ENCODE results near the gene CBFA2T2. TPM values are rescaled to one million over a fixed set of nuclear protein-coding genes. Genes with fewer than 3 reads are reported as not detected.
"Not testable (repeated sequence)": the region's sequence is repeated elsewhere in the genome, so short reads cannot be mapped to it uniquely, and the experiment has no call there.

Gene CBFA2T2
- total and polyA plus RNA-seq, 8 donors, result 2.9 to 29.9 (median 12.0) TPM

DNA sequence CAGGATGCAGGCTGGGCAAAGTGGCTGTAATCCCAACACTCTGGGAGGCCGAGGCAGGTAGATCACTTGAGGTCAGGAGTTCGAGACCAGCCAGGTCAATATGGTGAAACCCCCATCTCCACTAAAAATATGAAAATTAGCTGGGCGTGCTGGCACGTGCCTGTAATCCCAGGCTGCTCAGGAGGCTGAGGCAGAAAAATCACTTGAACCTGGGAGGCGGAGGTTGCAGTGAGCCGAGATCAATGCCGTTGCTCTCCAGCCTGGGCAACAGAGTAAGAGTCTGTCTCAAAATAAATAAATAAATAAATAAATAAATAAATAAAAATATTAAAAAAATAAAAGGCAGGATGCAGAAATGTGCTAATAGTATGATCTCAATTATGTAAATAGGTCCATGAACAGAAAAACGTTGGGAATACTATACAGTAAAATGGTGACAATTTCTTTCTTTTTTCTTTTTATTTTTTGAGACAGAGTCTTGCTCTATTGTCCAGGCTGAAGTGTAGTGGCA is 8.4 kb upstream of the CBFA2T2 start:
- peaks cover 0 to 12% (median 11%) of the 10 kb centered on the region in 4 donors for H3K4me1 ChIP-seq
- DNase-seq, result no peak
- H3K27me3 ChIP-seq, result no peaks in the 10 kb centered on the region
- intact Hi-C loops (cut with DNase I; ENCODE audit: low total_unique reads), result no loop called here
- H3K36me3 ChIP-seq, result no peaks in the 10 kb centered on the region
- no peaks in the 10 kb centered on the region for H3K9me3 ChIP-seq
- no peak overlapping the region for H3K4me3 ChIP-seq
- TF ChIP-seq EP300 (IDR thresholded peaks at IDR 0.05), result no peak
- TF ChIP-seq POLR2AphosphoS5 (IDR thresholded peaks at IDR 0.05), result no peak
- TF ChIP-seq, protein P1, sequence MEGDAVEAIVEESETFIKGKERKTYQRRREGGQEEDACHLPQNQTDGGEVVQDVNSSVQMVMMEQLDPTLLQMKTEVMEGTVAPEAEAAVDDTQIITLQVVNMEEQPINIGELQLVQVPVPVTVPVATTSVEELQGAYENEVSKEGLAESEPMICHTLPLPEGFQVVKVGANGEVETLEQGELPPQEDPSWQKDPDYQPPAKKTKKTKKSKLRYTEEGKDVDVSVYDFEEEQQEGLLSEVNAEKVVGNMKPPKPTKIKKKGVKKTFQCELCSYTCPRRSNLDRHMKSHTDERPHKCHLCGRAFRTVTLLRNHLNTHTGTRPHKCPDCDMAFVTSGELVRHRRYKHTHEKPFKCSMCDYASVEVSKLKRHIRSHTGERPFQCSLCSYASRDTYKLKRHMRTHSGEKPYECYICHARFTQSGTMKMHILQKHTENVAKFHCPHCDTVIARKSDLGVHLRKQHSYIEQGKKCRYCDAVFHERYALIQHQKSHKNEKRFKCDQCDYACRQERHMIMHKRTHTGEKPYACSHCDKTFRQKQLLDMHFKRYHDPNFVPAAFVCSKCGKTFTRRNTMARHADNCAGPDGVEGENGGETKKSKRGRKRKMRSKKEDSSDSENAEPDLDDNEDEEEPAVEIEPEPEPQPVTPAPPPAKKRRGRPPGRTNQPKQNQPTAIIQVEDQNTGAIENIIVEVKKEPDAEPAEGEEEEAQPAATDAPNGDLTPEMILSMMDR (IDR thresholded peaks at IDR 0.05), result no peak
- TF ChIP-seq POLR2A (IDR thresholded peaks at IDR 0.05), result no peak
- 94 to 96% (median 95%) methylated on average over 8 of the region's 8 CpGs for WGBS, 5 donors
- no peak overlapping the region for H3K27ac ChIP-seq

DNA sequence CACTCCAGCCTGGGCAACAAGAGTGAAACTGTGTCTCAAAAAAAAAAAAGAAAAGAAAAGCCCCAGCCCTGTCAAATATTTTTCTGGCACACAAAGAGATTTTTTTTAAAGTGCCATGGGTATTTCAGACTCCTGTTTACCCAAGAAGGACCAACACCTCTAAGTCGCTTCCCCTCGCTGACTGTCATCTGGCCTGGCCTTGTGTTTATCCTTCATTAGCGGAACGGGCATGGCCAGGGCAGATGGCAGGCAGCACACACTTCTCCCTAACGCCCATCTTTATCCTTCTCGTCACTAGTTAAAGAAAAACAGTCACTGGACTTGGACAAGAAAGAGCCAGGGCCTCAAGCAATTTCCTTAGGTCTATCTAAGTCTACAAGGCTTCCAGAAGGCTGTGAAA is 7.3 kb upstream of the CBFA2T2 start:
- H3K4me1 ChIP-seq, result peaks cover 0 to 2% (median 1%) of the 10 kb centered on the region in 4 donors
- H3K36me3 ChIP-seq, result no peaks in the 10 kb centered on the region
- intact Hi-C loops (cut with DNase I; ENCODE audit: low total_unique reads), result no loop called here
- no peak for DNase-seq
- no peaks in the 10 kb centered on the region for H3K9me3 ChIP-seq
- H3K27ac ChIP-seq, result peak overlapping the region in 1 of 5 donors; percentile 46
- no peaks in the 10 kb centered on the region for H3K27me3 ChIP-seq
- WGBS, 5 donors, result 64 to 73% (median 70%) methylated on average over 6 of the region's 6 CpGs
- H3K4me3 ChIP-seq, result no peak overlapping the region
- TF ChIP-seq, protein P1 (IDR thresholded peaks at IDR 0.05), result no peak
- TF ChIP-seq POLR2AphosphoS5 (IDR thresholded peaks at IDR 0.05) (no peak), POLR2A (IDR thresholded peaks at IDR 0.05) (no peak), EP300 (IDR thresholded peaks at IDR 0.05) (no peak)

DNA sequence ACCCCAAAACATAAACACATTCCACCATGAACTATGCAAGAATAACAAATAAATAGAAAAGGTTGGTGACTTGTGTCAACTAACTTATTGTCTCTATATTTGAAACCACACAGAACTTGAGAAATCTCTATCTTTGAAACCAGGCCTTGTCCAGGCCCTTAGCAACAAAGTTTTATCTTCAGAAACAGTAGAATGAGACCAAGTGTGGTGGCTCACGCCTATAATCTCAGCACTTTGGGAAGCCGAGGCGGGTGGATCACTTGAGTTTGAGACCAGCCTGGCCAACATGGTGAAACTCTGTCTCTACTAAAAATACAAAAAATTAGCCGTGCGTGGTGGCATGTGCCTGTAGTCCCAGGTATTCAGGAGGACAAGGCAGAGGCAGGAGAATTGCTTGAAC is 6.7 kb upstream of the CBFA2T2 start:
- DNase-seq; H3K36me3 ChIP-seq; H3K4me3 ChIP-seq; H3K27me3 ChIP-seq; H3K9me3 ChIP-seq; H3K4me1 ChIP-seq; intact Hi-C loops (cut with DNase I; ENCODE audit: low total_unique reads): not testable (repeated sequence)
- 94 to 96% (median 95%) methylated on average over 5 of the region's 5 CpGs for WGBS, 5 donors
- H3K27ac ChIP-seq, result peak overlapping the region in 1 of 5 donors; percentile 46

DNA sequence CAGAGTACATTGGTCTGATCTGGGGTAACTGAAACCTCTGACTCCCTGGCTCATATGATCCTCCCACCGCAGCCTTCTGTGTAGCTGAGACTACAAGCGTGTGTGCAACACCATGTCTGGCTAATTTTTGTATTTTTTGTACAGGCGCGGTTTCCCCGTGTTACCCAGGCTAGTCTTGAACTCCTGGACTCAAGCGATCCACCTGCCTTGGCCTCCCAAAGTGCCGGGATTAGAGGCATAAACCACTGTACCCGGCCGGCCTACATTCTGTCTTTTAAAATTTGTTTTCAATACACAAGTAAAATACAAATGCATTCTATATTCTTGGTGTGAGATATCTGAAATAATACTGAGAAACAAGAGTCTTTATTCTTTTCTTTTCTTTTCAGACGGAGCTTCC is 1.7 kb upstream of the CBFA2T2 start:
- Histone ChIP-seq H3K4me3 (no peak overlapping the region), H3K27me3 (no peaks in the 10 kb centered on the region), H3K36me3 (no peaks in the 10 kb centered on the region), H3K4me1 (peaks cover 6 to 33% (median 29%) of the 10 kb centered on the region in 4 donors), H3K9me3 (no peaks in the 10 kb centered on the region), H3K27ac (peak overlapping the region in 1 of 5 donors; percentile 98)
- DNase-seq, result no peak
- intact Hi-C loops (cut with DNase I; ENCODE audit: low total_unique reads), result no loop called here
- 92 to 95% (median 94%) methylated on average over 10 of the region's 10 CpGs for WGBS, 5 donors
- TF ChIP-seq, protein P1 (IDR thresholded peaks at IDR 0.05), result no peak
- TF ChIP-seq POLR2A (IDR thresholded peaks at IDR 0.05) (no peak), EP300 (IDR thresholded peaks at IDR 0.05) (no peak), POLR2AphosphoS5 (IDR thresholded peaks at IDR 0.05) (no peak)

DNA sequence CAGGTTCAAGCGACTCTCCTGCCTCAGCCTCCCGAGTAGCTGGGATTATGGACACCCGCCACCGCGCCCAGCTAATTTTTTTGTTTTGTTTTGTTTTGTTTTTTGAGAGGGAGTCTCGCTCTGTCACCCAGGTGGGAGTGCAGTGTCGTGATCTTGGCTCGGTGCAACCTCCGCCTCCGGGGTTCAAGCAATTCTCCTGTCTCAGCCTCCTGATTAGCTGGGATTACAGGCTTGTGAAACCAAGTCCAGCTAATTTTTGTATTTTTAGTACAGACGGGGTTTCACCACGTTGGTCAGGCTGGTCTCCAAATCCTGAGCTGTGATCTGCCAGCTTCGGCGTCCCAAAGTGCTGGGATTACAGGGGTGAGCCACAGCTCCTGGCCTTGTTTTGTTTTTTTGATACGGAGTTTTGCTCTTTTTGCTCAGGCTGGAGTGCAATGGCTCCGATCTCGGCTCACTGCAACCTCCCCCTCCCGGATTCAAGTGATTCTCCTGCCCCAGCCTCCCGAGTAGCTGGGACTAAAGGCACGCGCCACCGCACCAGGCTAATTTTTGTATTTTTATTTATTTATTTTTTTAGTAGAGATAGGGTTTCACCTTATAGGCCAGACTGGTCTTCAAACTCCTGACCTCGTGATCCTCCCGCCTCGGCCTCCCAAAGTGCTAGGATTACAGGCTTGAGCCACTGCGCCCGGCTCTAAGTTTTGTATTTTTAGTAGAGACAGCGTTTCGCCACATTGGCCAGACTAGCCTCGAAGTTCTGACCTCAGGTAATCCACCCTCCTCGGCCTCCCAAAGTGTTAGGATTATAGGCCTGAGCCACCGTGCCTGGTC is 1.0 kb upstream of the CBFA2T2 start:
- H3K4me3 ChIP-seq, result peak overlapping the region; percentile 38 to 93 (median 63)
- H3K36me3 ChIP-seq; DNase-seq; H3K27me3 ChIP-seq; intact Hi-C loops (cut with DNase I; ENCODE audit: low total_unique reads); H3K9me3 ChIP-seq: not testable (repeated sequence)
- peak overlapping the region; percentile 90 to 99 (median 94) for H3K27ac ChIP-seq
- H3K4me1 ChIP-seq, result peaks cover 6 to 35% (median 29%) of the 10 kb centered on the region in 4 donors
- WGBS, 5 donors, result 91 to 96% (median 92%) methylated on average over 32 of the region's 32 CpGs

Measured in stomach (tissue), 9 donors.